NCI-H526 treated with DMSO at 0.1 percent for 48 hours (cell line): ENCODE measurements around the gene BTBD9.

Experiments used
- DNase-seq: peaks from one replicate; lab custom pipeline; 2025; lab: John Stamatoyannopoulos, UW

BTBD9 gene

DNA sequence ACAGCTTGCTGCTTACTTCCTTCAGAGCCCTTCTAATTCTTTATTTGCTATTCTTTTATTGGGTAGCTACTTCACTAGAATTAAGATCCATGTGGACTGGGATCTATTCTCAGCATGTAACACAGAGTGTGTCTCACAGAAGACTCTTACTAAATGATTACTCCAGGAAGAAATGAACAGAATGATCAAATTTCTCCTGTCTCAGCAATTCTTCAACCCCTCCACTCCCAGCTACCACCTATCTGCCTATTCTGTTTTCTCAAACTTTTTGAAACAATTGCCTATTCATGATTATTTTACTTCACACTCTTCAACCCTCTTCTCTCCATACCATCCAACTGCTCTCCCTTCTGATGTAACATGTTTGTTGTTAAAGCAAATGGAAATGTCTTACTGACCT is 132.6 kb downstream of the BTBD9 start:
- DNase-seq: no peak

DNA sequence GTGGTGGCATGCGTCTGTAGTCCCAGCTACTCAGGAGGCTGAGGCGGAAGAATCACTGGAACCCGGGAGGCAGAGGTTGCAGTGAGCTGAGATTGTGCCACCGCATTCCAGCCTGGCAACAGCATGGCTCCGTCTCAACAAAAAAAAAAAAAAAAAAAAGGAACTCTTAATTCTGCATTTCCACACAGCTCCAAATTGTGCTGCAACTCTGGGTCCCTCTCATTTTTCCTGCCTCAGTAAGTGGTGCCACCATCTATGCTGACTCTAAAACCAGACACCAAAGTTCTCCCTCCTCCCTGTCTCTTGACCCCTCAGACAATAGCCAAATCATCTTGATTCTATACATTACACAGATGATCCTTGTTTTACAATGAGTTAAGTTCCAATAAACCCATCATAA is 133.9 kb downstream of the BTBD9 start:
- no peak for DNase-seq

DNA sequence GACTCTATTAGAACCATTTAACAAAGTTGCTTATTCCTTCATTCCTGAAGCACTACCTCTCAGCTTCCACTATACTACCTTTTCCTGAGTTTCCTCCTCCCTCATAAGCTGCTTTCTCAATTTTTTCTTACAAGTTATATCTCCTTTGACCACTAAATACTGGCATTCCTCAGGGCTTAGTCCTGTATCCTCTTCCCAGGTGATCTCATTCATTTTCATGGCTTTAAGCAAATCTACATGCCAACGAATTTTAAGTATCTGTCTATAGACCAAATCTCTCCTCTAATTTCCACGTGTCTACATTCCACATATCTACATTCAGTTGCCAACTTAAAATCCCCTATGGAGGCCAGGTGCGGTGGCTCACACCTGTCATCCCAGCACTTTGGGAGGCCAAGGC is 134.7 kb downstream of the BTBD9 start:
- DNase-seq: no peak

DNA sequence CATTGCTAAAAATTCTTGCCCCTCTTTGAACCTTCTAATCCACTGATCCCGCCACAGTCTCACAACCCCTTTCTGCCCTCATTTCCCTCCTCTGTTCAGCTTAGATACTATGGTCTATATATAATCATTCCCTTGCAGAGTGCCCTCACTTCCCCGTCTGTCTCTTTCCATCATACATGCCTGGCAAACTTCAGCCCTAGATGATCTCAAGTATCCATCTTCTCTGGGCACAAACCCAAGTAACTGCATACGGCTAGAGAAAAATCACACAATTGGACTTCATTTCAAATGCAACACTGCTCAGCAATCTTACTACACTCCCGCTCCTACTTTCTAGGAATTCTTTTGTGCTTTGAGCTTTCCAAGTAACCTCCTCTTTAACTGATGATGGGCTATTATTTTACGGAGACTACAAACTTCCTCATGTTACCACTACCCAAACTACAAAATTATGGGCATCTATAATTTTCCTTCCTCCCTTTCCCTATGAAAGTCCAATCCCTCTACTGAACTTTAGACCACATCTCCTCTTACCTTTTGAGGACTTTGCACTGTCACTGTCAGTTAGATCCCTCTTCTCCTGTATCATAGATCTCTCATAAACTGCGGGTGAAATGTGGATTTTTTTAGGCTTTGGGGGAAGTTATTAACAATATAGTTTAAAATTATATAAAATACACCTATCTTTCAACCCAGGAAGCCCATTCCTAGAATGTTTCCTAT is 135.6 kb downstream of the BTBD9 start:
- no peak for DNase-seq

DNA sequence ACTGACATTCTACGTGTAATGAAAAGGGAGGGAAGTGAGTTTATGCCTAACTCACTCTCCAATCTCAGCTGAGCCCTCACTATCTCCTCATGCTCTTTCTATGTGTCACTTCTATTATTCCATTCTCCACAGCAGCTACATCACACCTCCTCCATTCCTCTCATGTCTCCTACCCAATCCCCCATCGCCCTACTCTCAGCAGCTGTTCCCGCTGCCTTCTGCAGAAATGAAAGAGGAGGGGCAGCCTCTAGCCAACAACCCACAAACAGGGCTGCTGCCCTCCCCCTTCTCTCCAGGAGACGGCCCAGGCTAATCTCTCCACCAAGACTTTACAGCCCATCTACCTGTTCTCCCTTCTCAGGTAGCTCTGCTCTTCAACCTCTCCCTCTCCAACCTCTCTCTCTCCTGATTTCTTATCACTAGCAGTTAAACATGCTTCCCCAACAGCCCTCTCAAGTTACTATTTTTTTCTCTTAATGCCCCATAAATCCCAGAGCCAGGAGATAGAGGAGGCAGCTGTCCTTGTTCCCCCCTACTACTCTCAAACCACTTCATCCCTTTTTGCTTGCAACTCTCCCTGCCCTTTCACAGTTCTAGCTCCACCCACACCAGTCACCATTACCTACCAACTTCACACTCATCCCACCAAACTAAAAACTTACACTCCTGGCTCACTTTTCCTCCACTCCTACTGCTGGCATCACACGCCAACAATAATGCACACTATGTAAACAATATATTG is 136.5 kb downstream of the BTBD9 start:
- no peak for DNase-seq

DNA sequence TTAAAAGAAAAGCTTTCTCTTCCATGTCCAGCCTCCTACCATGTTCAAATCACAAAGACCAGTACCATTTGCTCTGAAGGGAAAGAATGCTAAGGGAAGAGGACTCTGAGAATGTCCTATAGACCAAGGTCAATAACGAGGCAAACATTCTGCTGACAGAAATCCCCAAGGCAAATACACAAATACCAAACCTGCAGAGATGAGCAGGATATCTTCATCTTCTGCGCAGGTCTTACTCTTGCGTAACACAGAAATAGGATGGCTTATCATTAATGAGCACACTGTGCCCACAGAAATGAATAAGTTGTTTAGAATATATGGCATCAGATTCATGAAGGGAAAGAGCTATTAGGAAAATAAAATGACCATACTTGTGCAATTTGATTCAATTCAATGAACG is 137.3 kb downstream of the BTBD9 start:
- no peak for DNase-seq

DNA sequence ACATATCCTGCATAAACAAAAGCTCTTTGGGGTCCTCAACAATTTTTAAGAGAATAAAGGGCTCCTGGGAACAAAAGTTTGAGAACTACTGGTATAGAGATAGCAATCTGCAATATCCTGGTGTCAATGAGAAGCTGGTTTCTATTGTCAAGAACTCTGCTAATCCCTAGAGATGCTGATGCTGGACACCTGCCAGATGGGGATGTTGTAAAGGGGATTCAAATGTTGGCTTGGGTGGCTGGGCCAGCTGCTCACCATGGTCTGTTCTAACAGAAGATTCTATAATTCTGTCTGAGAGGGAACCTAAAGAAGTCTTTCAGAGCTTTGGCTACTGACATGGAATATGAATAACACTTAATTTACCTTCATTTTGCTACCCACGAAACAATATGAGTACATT is 137.8 kb downstream of the BTBD9 start:
- peak; percentile 19 for DNase-seq

DNA sequence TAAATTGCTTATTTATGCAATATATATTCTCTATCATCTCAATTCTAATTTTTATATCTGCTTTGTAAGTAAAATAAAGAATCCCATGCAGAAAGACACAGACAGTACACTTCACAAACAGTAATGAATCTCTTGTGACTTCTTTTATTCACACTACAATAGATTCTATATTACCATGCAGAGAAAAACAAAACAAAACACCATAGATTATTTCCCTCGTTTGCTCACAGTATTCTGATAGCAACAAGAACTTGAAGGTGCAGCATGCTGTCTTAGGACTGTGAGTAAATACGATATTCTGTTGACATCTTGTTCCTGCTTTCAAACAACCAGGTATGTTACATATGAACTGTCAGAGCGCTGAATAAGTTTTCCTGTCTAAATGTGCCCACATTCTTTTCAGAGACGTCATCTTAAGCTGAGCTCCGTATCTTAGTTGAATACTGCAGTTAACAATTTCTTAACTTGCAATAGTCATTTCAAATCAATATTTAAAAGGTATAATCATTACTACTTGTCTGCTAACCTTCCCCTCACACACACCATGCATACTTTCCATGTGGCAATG is 140.1 kb downstream of the BTBD9 start:
- DNase-seq: no peak

DNA sequence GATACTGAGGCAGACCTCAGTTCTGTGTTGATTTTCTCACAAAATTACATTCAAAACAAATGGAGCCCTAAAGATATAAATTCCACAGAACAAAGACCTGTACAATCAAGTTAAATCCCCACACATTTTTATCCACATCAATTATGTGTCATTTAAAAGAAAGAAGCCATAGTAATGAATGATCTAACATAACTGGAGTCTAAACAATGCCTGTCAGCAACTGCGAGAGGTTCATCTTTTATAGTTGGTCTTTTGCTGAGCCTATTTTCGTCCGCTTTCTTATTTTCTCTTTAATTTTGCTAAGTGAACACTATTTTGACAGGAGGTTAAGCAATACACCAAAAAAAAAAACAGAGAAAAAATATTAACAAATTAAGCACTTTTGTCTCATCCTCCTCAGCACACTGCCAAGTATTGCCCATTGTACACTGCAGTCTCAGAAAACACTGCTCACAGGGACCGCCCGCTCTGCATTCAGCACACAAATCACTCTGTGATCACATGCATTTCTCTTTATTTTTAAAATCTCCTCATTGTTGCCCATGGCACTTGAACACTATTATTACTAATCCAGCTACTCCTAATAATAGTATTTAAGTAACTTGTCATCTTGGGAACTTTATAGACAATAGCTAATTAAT is 140.8 kb downstream of the BTBD9 start:
- no peak for DNase-seq

DNA sequence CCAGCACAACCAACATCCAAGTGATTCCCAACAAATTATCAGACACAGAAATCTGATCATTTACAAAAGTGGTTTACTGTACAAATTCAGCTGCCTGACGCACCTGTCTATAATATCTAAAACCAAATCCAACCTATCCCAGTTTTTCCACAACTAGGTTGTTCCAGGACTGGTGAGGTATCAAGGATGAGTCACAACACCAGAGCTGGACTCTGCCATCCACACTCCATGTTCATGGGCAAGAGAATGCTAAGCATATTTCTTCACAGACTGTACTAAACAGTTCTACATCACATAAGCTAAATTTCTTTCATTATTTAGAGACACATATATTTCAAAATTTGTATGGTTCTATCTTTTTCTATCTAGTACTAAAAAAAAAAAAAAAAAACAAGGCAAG is 141.6 kb downstream of the BTBD9 start:
- no peak for DNase-seq

DNA sequence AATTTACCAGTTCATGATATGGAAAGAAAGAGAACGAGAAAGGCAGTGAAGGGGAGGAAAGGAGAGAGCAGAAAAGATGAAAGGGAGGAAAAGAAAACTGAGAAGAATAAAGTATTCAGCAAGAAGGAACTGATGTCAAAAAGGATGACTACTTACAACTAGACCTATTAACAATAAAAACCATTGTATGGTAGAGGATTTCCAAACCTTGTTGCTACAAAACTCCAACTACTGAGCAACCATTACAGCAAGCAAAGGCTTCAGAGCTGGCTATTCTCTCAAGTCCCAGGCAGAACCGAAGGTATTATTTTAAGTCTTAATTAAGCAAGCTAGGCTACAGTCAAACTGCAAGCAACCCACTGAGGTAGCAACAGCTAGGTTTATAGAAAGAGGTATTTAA is 142.2 kb downstream of the BTBD9 start:
- DNase-seq: no peak

DNA sequence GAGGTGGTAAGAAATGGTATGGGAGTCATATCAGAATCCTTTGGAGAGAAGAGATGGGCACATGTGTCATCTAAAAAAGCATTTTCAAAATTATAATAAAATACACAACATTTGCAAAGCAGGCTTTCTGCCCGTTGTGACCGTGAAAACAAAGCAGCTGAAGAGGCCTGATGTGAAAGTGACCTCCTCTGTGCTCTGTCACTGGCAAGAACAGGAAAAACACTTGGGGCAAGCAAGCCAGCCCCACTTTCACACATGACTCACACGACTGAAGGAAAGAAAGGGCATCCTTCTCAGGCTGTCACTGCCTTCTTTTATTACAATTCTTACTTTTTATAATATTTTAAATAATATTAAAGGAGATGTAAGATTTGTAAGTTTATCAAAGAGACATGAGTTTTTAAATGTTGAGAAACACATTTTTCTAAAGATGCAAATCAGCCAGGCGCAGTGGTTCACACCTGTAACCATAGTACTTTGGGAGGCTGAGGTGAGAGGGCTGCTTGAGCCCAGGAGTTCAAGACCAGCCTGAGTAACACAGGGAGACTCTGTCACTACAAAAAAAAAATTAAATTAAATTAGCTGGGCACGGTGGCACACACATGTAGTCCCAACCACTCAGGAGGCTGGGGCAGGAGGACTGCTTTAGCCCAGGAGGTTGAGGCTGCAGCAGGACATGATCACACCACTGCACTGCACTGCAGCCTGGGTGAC is 143.7 kb downstream of the BTBD9 start:
- DNase-seq: peak; percentile 76

DNA sequence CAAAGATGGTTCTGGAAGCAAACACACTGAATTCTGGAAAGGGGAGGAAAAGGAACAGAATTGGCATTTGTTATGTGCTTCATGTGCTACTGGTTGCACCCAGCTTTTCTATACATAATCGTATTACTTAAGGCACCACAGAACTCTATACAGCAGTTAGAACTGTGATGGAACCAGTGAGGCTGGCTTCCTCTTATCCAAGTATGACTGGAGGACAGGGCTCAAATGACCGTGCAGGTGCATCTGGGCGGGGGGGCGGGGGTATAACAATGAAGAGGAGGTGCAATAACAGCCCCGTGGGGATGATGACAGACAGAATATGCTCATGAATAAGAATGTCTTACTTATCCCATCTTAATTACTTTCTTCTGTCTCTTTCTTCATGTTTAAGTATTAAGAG is 144.2 kb downstream of the BTBD9 start:
- DNase-seq: peak; percentile 76

DNA sequence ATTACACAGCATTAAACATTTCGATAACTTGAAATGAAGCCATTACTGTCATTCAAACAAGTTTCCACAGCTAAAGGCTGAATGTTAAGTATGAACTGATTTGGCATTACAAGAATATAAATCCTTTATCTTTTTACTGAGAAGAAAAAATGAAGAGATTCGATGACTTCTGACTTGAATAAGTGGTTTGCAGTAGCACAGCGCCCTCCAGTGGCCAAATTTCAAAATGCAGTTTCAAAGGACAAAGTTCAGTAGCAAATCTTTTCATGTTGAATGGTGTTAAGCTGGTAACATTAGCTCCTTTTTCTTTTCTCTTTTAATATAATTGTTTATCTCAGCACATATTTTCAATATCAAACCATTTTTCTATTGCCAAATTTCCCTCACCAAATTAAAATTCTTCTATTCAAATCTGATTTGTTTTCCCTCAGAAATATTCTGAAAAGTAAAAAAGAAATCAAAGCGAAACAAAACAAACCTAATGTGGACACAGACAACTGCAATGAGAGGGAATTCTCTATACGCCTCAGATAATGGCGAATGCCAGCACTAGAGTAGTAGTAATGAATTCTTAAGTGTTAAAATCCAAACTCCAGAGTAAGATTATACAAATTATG is 145.7 kb downstream of the BTBD9 start:
- DNase-seq: peak; percentile 58

DNA sequence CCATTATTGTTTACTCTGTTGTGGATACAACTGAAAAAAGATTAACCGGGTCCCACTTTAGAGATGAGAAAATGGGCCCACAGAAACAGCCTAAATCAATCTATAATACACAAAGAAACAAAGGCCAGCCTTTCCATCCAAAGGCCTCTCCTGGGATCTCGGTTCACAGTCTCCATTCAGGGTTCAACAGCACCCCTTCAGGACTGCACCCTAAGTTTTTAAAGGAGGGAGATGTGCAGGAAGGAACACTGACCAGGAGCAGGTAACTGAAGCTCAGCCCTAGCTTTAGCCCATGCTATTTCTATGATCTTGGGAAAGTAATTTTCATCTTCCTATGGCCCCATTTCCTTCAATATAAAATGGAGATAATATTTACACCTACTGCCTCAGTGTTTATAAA is 147.7 kb downstream of the BTBD9 start:
- no peak for DNase-seq

DNA sequence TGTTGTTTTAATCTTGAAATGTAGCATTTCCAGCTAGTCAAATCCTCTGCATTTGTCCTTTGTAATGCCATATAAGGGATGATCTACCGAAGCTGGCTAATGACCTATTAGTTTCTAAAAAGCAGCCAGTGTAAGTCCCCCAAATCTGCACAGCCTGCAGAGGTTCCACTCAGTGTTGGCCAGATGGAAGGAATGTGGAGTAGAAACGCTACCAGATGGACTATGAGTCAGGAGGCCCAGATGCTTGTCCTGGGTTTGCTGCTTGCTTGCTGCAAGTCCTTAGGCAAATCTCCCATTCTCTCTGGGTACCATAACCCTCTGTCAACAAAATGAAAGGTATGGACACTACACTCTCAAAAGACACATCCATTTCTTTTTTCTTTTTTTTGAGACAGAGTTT is 149.8 kb downstream of the BTBD9 start:
- no peak for DNase-seq

DNA sequence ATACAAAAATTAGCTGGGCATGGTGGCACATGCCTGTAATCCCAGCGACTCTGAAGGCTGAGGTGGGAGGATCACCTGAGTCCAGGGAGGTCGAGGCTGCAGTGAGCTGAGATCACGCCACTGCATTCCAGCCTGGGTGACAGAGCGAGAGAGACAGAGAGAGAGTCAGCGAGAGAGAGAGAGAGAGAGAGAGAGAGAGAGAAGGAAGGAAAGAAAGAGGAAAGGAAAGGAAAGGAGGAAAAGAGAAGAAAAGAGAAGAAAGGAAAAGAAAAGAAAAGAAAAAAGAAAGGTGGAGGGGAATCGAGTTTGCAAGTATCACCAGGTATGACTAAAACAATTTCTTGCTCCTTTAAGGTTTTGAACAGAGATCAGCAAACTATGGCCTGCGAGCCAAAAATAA is 152.3 kb downstream of the BTBD9 start:
- no peak for DNase-seq

DNA sequence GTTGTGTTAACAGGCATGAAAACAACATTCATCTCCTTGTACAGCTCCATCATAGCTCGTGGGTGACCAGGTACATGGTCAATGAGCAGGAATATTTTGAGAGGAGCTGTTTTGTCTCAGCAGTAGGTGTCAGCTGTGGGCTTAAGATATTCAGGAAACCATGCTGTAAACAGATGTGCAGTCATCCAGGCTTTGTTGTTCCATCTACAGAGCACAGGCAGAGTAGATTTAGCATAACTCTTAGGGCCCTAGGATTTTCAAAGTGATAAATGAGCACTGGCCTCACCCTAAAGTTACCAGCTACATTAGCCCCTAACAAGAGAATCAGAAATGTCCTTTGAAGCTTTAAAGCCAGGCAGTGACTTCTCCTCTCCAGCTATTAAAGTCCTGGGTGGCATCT is 154.2 kb downstream of the BTBD9 start:
- no peak for DNase-seq

DNA sequence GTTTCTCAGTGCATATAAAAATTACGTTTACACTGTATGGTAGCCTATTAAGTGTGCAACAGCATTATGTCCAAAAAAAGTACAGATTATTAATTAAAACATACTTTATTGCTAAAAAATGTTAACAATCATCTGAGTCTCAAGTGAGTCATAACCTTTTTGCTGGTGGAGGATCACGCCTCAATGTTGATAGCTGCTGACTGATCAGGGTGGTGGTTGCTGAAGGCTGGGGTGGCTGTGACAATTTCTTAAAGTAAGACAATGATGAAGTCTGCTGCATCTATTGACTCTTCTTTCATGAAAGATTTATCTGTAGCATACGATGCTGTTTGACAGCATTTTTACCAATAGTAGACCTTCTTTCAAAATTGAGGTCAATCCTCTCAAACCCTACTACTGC is 155.1 kb downstream of the BTBD9 start:
- DNase-seq: no peak

DNA sequence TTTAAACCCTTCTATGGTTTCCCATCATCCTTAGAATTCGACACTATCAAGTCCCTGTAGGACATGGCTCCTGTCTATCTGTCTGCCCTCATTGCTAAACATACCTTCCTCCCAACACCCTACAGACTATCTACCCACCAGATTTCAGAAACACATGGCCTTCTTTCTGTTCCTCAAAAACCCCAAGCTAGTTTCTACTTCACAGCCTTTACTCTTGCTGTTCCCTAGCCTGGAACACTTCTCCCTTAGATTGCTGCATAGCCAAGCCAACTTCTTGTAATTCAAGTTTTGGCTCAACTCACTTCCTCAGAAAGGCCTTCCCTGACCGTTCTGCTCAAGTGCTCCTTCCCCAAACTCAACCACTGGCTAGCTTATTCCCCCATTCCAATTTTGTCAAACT is 156.2 kb downstream of the BTBD9 start:
- DNase-seq: no peak

DNA sequence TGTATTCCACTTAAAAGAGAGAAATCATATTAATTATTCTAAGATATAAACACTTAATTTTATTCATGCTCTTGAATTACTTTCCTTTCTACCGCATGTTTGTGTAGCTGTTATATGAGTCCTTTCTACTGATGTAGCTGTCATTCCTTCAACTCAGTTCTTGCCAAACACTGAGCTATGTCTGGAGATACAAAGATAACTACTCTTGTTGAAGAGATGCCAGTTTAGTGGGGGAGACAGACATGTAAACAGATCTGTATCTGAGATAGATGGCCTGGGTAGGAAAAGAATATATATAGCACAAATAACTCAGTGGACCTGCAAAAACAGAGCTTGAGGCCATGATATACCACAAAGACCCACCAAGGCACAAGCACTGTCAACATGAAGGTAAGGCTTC is 157.3 kb downstream of the BTBD9 start:
- no peak for DNase-seq

DNA sequence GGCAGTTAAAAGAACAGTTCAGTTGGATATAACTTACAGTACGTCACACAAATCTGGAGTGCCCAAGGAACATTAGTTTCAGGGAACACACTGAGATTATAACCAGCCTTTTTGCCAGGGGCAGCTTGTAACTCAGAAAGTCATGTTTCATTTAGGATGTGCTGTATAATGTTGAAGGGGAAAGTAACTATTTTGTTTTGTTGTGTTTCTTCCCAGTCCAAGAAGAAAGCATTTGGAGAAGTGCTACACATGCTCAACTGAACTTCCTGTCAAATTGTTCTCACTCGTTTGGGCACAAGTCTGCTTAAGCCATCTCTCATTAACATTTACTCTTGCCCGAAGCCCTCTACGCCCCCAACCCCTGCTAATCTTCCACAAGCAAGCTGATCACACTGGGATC is 157.9 kb downstream of the BTBD9 start:
- DNase-seq: no peak
